NCI-H2227 (cell line): ENCODE measurements around the gene ROBO2.

ENCODE experiments used
- DNase-seq: peaks from one replicate; lab custom pipeline; 2025; ENCODE audit not compliant: unreplicated experiment; lab: John Stamatoyannopoulos, UW

The ROBO2 gene

GRCh38 chr3:77254967-77255831 lies 215.3 kb downstream of the ROBO2 start:
- peak; percentile 54 for DNase-seq

GRCh38 chr3:77256584-77257503 lies 216.9 kb downstream of the ROBO2 start:
- DNase-seq, result peak; percentile 1

- peak; percentile 60 for DNase-seq
Measured at GRCh38 chr3:77259694-77260093, 219.8 kb downstream of the ROBO2 start.

GRCh38 chr3:77262361-77262760 lies 222.5 kb downstream of the ROBO2 start:
- no peak for DNase-seq

- no peak for DNase-seq
Measured at GRCh38 chr3:77267589-77267988, 227.7 kb downstream of the ROBO2 start.

- DNase-seq, result no peak
Measured at GRCh38 chr3:77271306-77271705, 231.4 kb downstream of the ROBO2 start.

GRCh38 chr3:77271711-77272110 lies 231.8 kb downstream of the ROBO2 start:
- DNase-seq, result no peak

- DNase-seq, result no peak
Measured at GRCh38 chr3:77279276-77279675, 239.4 kb downstream of the ROBO2 start.

- peak; percentile 45 for DNase-seq
Measured at GRCh38 chr3:77281721-77282120, 241.8 kb downstream of the ROBO2 start.

GRCh38 chr3:77283108-77283507 lies 243.2 kb downstream of the ROBO2 start:
- DNase-seq, result no peak

- no peak for DNase-seq
Measured at GRCh38 chr3:77288348-77288747, 248.4 kb downstream of the ROBO2 start.

- DNase-seq, result no peak
Measured at GRCh38 chr3:77296527-77296926, 256.6 kb downstream of the ROBO2 start.

GRCh38 chr3:77298417-77298816 lies 258.5 kb downstream of the ROBO2 start:
- DNase-seq, result no peak

- peak; percentile 40 for DNase-seq
Measured at GRCh38 chr3:77303955-77304699, 264.2 kb downstream of the ROBO2 start.

- peak; percentile 40 for DNase-seq
Measured at GRCh38 chr3:77304700-77305021, 264.8 kb downstream of the ROBO2 start.

GRCh38 chr3:77309460-77309859 lies 269.6 kb downstream of the ROBO2 start:
- DNase-seq, result no peak

GRCh38 chr3:77313843-77314242 lies 273.9 kb downstream of the ROBO2 start:
- no peak for DNase-seq

GRCh38 chr3:77319711-77320110 lies 279.8 kb downstream of the ROBO2 start:
- DNase-seq, result peak; percentile 27

- DNase-seq, result peak; percentile 70
Measured at GRCh38 chr3:77320514-77320913, 280.6 kb downstream of the ROBO2 start.

GRCh38 chr3:77321646-77322045 lies 281.7 kb downstream of the ROBO2 start:
- no peak for DNase-seq

GRCh38 chr3:77323626-77324025 lies 283.7 kb downstream of the ROBO2 start:
- DNase-seq, result no peak
